Right ventricle myocardium superior (tissue), 1 donor: Measurements from ENCODE around the gene ST6GALNAC3. TPM values are rescaled to one million over a fixed set of nuclear protein-coding genes. Genes with fewer than 3 reads are reported as not detected.
"Not testable (repeated sequence)": the region's sequence is repeated elsewhere in the genome, so short reads cannot be mapped to it uniquely, and the experiment has no call there.

ENCODE experiments used
- ATAC-seq: fragments of 200-7000 bp; cut with Tn5 transposase; one replicate; pipeline ENCODE4 v1.9.1; 2020; ENCODE audit warnings: mild to moderate bottlenecking; ENCODE audit not compliant: poor library complexity
- DNase-seq: peaks from one replicate; pipeline ENCODE4 v3.0.0-alpha.2; 2020
- intact Hi-C: fragments of 100-400 bp; cut with DNase I; formaldehyde crosslinking; loops from one replicate; pipeline ENCODE4 v1.11.2; 2022
- total RNA-seq: library from RNA; stranded (reverse); fragmentation: NEBNext Ultra II Directional; extraction: Animal tissue kit (Norgen Biotek cat#: 25700); gene quantifications from one replicate; pipeline ENCODE4 v1.2.1, GENCODE V29; 2021
- donor health status: DM: no; HTN: yes; CAD: no; lungs with severe emphysema.

ST6GALNAC3 gene
- total RNA-seq, 1 donor from 2014 or later: 4.5 TPM

GRCh38 chr1:76337542-76338219 lies 263.1 kb downstream of the ST6GALNAC3 start:
- intact Hi-C loops: no loop called here
- DNase-seq (peak; percentile 37), ATAC-seq (peak; percentile 17)

DNA sequence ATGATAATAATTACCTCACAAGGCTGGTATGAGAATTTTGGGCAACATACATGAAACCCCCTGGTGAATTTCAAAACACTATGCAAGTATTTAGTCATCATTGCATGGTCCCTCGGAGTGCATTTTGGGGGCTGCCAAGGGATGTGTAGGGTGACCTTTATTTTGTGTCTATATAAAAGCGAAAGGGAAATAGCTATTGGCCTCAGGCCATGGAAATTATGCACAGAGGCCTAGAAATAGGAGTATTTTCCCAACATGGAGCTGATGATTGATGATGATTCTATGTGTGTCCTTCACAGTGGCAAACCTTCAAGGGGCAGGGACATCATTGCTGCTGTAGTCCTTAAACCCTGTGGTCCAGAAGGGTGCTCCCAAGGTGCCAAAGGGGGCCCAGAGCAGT lies 265.5 kb downstream of the ST6GALNAC3 start:
- ATAC-seq: no peak
- intact Hi-C loops: no loop called here
- DNase-seq: no peak

DNA sequence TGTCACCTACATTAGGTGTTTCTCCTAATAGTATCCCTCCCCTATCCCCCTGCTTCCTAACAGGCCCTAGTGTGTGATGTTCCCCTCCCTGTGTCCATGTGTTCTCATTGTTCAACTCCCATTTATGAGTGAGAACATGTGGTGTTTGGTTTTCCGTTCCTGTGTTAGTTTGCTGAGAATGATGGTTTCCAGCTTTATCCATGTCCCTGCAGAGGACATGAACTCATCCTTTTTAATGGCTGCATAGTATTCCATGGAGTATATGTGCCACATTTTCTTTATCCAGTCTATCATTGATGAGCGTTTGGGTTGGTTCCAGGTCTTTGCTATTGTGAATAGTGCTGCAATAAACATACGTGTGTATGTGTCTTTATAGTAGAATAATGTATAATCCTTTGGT lies 267.3 kb downstream of the ST6GALNAC3 start:
- intact Hi-C loops, ATAC-seq, DNase-seq: not testable (repeated sequence)

- ATAC-seq: no peak
- DNase-seq: no peak
- intact Hi-C loops: no loop called here
Observed at GRCh38 chr1:76343356-76343755, 268.8 kb downstream of the ST6GALNAC3 start.

DNA sequence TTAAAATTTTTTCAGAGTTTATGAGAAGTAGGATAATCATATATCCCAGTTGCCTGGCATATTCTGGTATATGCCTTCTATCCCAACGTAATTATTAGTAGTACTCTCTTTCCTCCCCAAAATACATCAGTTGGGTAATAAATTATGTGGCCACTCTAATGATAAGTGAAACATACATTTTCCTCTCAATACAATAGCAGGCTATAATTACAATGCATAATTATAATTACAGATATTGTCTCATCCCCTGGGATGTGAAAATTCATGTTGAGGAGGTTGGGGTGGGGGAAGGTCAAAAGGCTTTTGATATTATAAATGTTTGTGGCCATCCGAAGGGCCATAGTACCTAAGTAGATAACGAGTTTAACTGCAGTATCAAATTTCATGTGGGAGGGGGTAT lies 277.1 kb downstream of the ST6GALNAC3 start:
- ATAC-seq (no peak), DNase-seq (no peak)
- intact Hi-C loops: no loop called here

DNA sequence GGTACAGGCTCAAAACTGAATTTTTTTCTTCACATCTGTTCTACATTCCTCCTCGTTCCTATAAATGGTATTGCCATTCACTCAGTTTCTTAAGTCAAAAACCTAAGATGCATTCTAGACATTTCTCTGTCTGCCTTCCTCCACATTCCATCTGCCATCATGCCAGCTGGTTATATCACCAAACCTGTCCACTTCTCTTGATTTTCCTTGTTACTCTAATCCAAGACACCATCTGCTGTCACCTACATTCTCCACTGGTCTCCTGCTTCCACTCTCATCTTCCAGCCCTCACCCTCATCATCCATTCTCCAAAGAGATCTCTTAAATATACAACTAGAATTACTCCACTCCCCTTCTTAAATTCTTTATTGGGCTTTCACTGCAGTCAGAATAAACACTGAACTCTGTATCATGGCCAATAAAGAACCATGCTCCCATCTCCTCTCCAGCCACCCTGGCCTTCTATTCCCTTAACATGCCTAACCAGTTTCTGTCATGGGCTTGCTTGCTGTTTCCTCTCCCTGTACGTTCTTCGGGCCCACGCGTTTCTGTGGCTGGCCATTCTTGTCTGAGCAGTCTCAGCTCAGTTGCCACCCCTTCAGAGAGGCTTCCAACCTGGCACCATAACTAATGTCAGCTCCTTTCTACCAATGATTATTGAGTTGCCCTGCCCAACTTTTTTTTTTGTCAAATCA lies 278.3 kb downstream of the ST6GALNAC3 start:
- DNase-seq (no peak), ATAC-seq (no peak)
- intact Hi-C loops: no loop called here

DNA sequence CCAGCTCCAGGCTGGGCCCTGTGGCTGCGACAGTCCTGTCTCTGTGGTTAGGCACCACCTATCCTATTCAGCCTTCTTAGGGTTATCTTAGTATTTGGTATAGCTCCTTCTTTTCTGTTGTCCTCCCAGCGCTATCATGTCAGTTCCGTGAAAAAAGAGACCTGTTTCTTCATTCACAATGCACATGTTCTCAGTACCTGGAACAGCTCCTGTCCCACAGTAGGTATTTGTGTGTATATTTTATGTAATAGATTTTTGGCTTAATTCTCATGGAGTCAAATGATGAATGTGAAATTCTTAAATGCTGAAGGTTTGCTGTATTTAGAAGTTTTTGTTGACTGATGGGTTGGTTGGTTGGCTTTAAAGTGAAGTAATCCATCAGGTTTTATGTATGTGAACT lies 279.7 kb downstream of the ST6GALNAC3 start:
- intact Hi-C loops: no loop called here
- ATAC-seq (no peak), DNase-seq (no peak)

- no peak for ATAC-seq
- DNase-seq: no peak
- intact Hi-C loops: no loop called here
Observed at GRCh38 chr1:76366726-76367125, 292.2 kb downstream of the ST6GALNAC3 start.

GRCh38 chr1:76371941-76372340 lies 297.4 kb downstream of the ST6GALNAC3 start:
- intact Hi-C loops: no loop called here
- ATAC-seq (no peak), DNase-seq (no peak)

- DNase-seq (no peak), ATAC-seq (no peak)
- intact Hi-C loops: no loop called here
Observed at GRCh38 chr1:76374086-76374485, 299.5 kb downstream of the ST6GALNAC3 start.

GRCh38 chr1:76377247-76377646 lies 302.7 kb downstream of the ST6GALNAC3 start:
- intact Hi-C loops: no loop called here
- no peak for DNase-seq
- ATAC-seq: no peak

GRCh38 chr1:76379506-76379905 lies 305.0 kb downstream of the ST6GALNAC3 start:
- no peak for ATAC-seq
- intact Hi-C loops: no loop called here
- no peak for DNase-seq

DNA sequence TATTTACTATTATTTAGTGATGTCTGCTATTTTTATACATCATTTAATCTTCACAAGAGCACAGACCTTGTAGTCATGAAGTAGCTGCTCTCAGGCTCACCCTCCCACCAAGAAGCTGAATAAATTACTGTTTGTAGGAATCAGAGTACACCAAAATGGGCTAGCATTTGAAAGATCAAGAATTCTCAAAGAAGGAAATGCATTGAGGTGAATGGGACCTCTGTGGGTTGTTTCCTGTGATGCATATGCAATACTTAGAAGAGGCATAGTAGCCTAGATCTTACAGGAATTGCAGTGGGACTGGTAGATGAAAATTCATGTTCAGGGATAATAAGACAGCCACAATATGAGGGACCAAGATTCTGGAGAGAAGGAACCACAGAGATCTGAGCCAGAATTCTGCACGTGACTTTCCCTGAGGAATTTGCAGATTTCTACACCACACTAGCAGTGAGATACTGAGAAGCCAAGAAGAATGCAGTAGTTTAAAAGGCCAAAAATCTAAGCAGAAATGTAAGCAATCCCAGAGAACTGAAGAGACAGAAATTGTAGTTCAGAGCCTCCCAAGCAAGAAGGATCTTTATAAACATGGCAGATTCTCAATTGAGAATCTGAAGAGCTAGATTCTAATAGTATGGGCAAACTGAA lies 307.0 kb downstream of the ST6GALNAC3 start:
- no peak for DNase-seq
- ATAC-seq: no peak
- intact Hi-C loops: no loop called here

DNA sequence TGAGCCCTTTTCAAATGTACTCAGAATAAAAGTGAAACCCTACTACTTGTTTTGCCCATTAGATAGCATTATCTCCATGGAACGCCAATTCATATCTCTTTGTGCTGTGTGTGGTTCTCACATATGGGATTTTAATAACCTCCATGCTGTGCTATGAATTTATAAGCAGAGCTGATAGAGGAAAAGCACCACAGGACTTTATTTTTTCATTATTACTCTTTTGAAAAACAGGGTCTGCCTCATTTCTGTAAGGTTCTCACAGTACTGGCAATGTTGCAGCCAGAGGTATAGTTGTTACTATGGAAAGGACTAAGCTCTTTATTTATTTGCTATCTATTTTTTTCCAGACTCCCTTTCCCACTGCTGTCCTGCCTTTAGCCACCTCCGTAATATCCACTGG lies 313.7 kb downstream of the ST6GALNAC3 start:
- no peak for ATAC-seq
- DNase-seq: no peak
- intact Hi-C loops: no loop called here

GRCh38 chr1:76390456-76390855 lies 315.9 kb downstream of the ST6GALNAC3 start:
- ATAC-seq (peak; percentile 84), DNase-seq (peak; percentile 38)
- intact Hi-C loops: no loop called here

GRCh38 chr1:76395059-76395458 lies 320.5 kb downstream of the ST6GALNAC3 start:
- DNase-seq: no peak
- no peak for ATAC-seq
- intact Hi-C loops: no loop called here

DNA sequence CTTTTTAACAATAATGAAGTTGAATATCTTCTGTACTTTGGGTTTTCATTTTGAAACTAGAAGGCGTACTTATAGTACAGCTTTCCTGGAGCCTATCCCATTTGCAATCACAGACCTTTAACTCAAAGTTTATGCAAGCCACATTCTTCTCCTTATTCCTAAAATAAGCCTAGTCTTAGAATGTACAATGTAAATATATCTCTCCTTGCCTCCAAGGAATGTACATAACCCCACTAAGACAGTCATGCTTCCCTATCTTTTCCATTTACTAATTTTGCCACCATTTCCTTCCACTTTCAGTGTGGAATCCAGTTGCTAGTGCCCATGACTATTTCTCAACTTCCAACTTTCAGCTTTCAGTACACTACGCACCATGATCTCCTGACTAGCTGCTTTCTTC lies 327.6 kb downstream of the ST6GALNAC3 start:
- intact Hi-C loops: no loop called here
- DNase-seq: no peak
- no peak for ATAC-seq

DNA sequence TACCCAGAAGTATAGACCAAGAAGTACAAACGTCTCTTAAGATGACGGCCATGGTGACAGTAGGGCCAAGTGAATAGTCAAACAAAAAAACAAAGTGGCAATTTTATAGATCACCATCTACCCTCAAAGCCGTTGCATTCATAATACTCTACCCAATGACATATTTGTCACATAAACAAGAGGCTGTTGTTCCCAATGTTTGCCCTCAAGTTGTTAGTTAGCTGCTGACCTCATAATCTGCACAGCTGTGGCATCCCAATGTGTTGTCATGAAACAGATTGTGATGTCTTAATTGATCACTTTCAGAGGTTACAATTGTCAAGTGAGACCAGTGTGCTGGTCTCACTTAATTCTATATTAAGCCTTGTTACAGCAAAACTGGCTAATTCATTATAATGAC lies 333.8 kb downstream of the ST6GALNAC3 start:
- ATAC-seq: no peak
- intact Hi-C loops: no loop called here
- no peak for DNase-seq

GRCh38 chr1:76410499-76410898 lies 336.0 kb downstream of the ST6GALNAC3 start:
- intact Hi-C loops: no loop called here
- ATAC-seq: no peak
- DNase-seq: no peak

DNA sequence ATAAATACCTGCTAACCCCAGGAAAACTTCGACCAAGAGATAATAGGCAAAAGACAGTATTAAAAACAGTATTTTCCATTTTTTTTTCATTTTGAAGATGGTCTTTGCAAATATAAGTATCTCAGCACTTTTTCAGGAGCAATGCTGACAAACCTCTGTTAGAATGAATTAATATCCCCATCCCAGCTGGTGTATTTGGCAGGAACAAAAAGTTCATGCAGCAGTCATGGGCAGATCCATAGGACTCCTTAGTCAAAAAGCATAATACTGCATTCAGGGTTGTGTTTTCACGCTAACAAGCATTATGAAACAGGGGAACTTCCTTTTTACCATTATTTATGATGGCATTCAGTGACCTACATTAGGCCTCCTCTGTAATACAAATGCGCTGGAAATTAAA lies 344.0 kb downstream of the ST6GALNAC3 start:
- no peak for ATAC-seq
- no peak for DNase-seq
- intact Hi-C loops: no loop called here
